Measurements from ENCODE around the gene TEX9.

DNA sequence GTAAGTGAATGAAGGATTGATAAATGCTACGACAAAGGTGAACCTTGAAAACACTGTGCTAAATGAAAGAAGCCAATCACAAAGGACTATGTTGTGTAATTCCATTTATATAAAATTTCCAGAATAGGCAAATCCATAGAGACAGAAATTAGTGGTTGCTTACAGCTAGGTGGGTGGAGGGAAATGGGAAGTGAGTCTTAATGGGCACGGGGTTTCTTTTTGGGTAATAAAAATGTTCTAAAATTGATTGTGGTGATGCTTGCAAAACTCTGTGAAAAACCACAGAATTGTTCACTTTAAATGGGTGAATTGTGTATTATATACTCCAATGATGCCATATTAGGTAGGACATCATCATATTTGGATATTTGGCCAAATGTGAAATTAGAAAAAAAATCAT, 20.9 kb upstream of the TEX9 start:
- TF ChIP-seq, protein P1, sequence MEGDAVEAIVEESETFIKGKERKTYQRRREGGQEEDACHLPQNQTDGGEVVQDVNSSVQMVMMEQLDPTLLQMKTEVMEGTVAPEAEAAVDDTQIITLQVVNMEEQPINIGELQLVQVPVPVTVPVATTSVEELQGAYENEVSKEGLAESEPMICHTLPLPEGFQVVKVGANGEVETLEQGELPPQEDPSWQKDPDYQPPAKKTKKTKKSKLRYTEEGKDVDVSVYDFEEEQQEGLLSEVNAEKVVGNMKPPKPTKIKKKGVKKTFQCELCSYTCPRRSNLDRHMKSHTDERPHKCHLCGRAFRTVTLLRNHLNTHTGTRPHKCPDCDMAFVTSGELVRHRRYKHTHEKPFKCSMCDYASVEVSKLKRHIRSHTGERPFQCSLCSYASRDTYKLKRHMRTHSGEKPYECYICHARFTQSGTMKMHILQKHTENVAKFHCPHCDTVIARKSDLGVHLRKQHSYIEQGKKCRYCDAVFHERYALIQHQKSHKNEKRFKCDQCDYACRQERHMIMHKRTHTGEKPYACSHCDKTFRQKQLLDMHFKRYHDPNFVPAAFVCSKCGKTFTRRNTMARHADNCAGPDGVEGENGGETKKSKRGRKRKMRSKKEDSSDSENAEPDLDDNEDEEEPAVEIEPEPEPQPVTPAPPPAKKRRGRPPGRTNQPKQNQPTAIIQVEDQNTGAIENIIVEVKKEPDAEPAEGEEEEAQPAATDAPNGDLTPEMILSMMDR (IDR thresholded peaks at IDR 0.05): no peak
- TF ChIP-seq POLR2AphosphoS5 (IDR thresholded peaks at IDR 0.05) (no peak), EP300 (IDR thresholded peaks at IDR 0.05) (no peak), POLR2A (IDR thresholded peaks at IDR 0.05) (no peak)
